Measurements from ENCODE around the gene PRICKLE1.

DNA sequence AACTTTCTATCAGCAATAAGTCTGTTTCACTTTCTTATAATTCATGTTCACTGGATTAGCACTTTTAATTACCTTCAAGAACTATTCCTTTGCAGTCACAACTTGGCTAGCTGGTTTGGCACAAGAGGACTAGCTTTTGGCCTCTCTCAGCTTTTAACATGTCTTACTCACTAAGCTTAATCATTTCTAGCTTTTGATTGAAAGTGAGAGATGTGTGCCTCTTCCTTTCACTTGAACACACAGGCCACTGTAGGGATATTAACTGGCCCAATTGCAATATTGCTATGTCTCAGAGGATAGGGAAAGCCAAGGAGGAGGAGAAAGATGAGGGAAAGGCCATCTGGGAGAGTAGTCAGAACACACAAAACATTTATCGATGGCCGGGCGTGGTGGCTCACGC lies 92.7 kb downstream of the PRICKLE1 start:
- TF ChIP-seq, protein P1, sequence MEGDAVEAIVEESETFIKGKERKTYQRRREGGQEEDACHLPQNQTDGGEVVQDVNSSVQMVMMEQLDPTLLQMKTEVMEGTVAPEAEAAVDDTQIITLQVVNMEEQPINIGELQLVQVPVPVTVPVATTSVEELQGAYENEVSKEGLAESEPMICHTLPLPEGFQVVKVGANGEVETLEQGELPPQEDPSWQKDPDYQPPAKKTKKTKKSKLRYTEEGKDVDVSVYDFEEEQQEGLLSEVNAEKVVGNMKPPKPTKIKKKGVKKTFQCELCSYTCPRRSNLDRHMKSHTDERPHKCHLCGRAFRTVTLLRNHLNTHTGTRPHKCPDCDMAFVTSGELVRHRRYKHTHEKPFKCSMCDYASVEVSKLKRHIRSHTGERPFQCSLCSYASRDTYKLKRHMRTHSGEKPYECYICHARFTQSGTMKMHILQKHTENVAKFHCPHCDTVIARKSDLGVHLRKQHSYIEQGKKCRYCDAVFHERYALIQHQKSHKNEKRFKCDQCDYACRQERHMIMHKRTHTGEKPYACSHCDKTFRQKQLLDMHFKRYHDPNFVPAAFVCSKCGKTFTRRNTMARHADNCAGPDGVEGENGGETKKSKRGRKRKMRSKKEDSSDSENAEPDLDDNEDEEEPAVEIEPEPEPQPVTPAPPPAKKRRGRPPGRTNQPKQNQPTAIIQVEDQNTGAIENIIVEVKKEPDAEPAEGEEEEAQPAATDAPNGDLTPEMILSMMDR (IDR thresholded peaks at IDR 0.05), result no peak
- TF ChIP-seq POLR2A (IDR thresholded peaks at IDR 0.05), result no peak
- no peak for TF ChIP-seq POLR2AphosphoS5 (IDR thresholded peaks at IDR 0.05)
